AG09319 (cell line): ENCODE data around the gene PREX1.

Experiments used
- DNase-seq: peaks from one replicate; pipeline ENCODE4 v3.0.0-alpha.2; 2010; ENCODE audit warnings: low read depth; ENCODE audit errors: extremely low read depth
- CTCF ChIP-seq: IDR thresholded peaks from 2 replicates; pipeline ENCODE4 v1.5.1; 2011; ENCODE audit warnings: low read depth, mild to moderate bottlenecking, inconsistent platforms, low read length, moderate library complexity

Gene PREX1

GRCh38 chr20:48864738-48865318 is 37.0 kb upstream of the PREX1 start:
- no peak for DNase-seq

GRCh38 chr20:48864254-48864653 is 36.5 kb upstream of the PREX1 start:
- no peak for TF ChIP-seq CTCF
- DNase-seq, result no peak

More at GRCh38 chr20:48864738-48865318, 37.0 kb upstream of the PREX1 start:
- TF ChIP-seq CTCF, result no peak

DNA sequence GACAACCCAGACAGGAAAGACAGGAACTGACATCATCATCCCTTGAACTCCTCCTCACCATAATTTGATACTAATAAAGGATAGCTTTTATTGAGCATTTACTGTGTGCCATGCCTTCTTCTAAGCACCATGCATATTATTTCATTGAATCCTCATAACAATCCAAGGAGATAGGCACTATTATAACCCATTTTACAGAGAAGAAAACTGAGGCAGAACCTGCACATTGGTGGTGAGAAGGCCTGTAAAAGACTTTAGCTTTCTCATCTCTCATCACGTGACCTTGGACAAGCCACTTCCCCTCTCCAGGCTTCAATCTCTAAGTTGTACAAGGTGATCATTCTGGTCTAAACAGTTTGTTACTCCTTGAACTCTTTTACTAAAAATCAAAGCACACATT is 34.5 kb upstream of the PREX1 start:
- DNase-seq, result no peak
- TF ChIP-seq CTCF, result no peak

- DNase-seq, result no peak
- TF ChIP-seq CTCF, result no peak
Observed at GRCh38 chr20:48861444-48861843, 33.6 kb upstream of the PREX1 start.

GRCh38 chr20:48858075-48858790 is 30.4 kb upstream of the PREX1 start:
- no peak for TF ChIP-seq CTCF
- no peak for DNase-seq

DNA sequence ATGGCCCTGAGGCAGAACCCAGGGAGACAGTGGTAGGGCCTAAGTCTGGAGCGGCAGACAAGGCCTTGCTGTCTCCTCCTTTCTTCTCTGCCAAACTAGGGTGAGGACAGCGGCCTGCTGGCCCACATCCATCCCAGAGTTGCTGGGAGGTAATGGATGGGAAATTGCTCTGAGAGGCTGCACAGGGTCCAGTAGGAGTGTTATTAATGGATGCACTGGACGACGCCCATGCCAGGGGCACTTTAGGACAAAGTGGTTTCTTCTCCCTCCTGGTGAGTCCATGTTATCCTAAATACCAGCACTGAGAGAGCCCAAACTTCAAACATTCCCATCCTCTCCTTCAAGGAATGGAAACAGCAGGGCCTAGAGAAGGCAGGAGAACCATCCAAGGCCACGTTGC is 28.3 kb upstream of the PREX1 start:
- no peak for DNase-seq
- TF ChIP-seq CTCF, result no peak

DNA sequence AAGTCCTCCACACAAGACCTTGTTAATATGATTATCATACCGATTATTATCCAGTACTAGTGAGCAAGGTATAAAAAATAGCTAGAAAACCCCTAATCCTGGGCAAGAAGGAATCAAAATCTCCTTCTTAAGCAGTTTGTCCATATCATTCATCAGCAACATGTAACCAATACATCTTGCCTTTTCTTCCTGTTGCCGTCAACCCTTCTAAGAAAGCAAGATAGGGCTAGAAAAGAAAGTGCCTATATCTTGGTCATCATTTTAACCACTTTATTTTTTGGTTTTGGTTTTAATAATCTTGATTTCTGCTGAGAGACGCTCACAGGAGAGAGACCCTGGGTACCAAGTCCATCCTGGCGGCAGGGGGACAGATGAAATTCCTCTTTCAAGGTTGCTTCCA is 27.2 kb upstream of the PREX1 start:
- TF ChIP-seq CTCF, result no peak
- no peak for DNase-seq
